ENCODE data around the gene TMEM167A. TPM values are rescaled to one million over a fixed set of nuclear protein-coding genes. Genes with fewer than 3 reads are reported as not detected.

Gene TMEM167A
- total RNA-seq, 1 experiment from 2014 or later, result 139 TPM

GRCh38 chr5:83124593-83124992 lies 47.4 kb upstream of the TMEM167A start:
- Histone ChIP-seq H4K5ac (ENCODE audit: insufficient read length, low read depth, low read length) (no peak overlapping the region), H2BK5ac (ENCODE audit: insufficient read length, low read length) (no peak overlapping the region), H3K4ac (ENCODE audit: low read depth, low read length) (no peak overlapping the region), H3K4me2 (ENCODE audit: insufficient read depth, insufficient read length, low read length) (no peak overlapping the region), H3K23ac (ENCODE audit: insufficient read length, low read depth, low read length) (no peak overlapping the region), H2BK15ac (ENCODE audit: low read depth, low read length) (no peak overlapping the region), H3K27me3 (ENCODE audit: insufficient read depth, low read length) (no peaks in the 10 kb centered on the region), H4K20me1 (ENCODE audit: control insufficient read depth, insufficient read depth, insufficient read length) (no peaks in the 10 kb centered on the region), H3K9me3 (ENCODE audit: control insufficient read depth, low read depth, low read length) (no peaks in the 10 kb centered on the region), H3K18ac (ENCODE audit: insufficient read length, low read depth, low read length) (no peak overlapping the region), H2AK5ac (ENCODE audit: insufficient read length, low read length) (no peak overlapping the region), H3K79me1 (ENCODE audit: insufficient read depth, low read depth, low read length, poor library complexity, severe bottlenecking) (no peaks in the 10 kb centered on the region), H2AFZ (ENCODE audit: low read length) (no peak overlapping the region), H3K79me2 (ENCODE audit: insufficient read depth, low read length) (no peaks in the 10 kb centered on the region), H3K14ac (ENCODE audit: insufficient read depth, low read length) (no peak overlapping the region), H3K56ac (ENCODE audit: insufficient read length, low read depth, low read length) (no peak overlapping the region), H3K23me2 (ENCODE audit: insufficient read length, low read depth, low read length, poor library complexity, severe bottlenecking) (no peaks in the 10 kb centered on the region), H3K4me1 (ENCODE audit: insufficient read depth, low read length) (no peaks in the 10 kb centered on the region), H3K9ac (ENCODE audit: extremely low read depth, insufficient read length, low read length) (no peak overlapping the region), H2BK120ac (ENCODE audit: low read depth, low read length, poor library complexity, severe bottlenecking) (no peak overlapping the region), H3K27ac (ENCODE audit: insufficient read length, low read depth, low read length) (no peak overlapping the region), H2BK20ac (ENCODE audit: low read depth, low read length, poor library complexity, severe bottlenecking) (no peak overlapping the region), H4K8ac (replicated peaks; ENCODE audit: insufficient read length, low read depth, low read length) (no peak overlapping the region), H2BK12ac (ENCODE audit: insufficient read length, low read depth, low read length) (no peak overlapping the region), H3T11ph (ENCODE audit: low read length) (no peak overlapping the region), H4K91ac (ENCODE audit: insufficient read length, low read depth, low read length) (no peak overlapping the region)
- Mint-ChIP-seq H3K36me3 (ENCODE audit: insufficient read depth in 1 of 3, low read depth in 3 of 3) (peaks cover 6 to 25% (median 16%) of the 10 kb centered on the region in 3 experiments), H3K27ac (no peak overlapping the region), H3K4me3 (no peak overlapping the region), H3K27me3 (ENCODE audit: low read depth) (no peaks in the 10 kb centered on the region), H3K9me3 (peaks cover 16 to 25% of the 10 kb centered on the region in 2 experiments), H3K4me1 (no peaks in the 10 kb centered on the region)
- TF ChIP-seq CTCF (conservative IDR thresholded peaks at IDR 0.05), result no peak
- no peak for DNase-seq
- WGBS (ENCODE audit: extremely low coverage, insufficient read length, low lambda C conversion rate), result no CpG with 5 or more reads among the region's 1 CpG
